ENCODE data around the gene RPP30. TPM values are rescaled to one million over a fixed set of nuclear protein-coding genes. Genes with fewer than 3 reads are reported as not detected.

Gene RPP30
- total RNA-seq, 1 experiment from 2014 or later, result 32.4 TPM

GRCh38 chr10:90929179-90929578 lies 57.4 kb downstream of the RPP30 start:
- H3K27me3 ChIP-seq (ENCODE audit: insufficient read depth, low read depth), result no peaks in the 10 kb centered on the region
- H3K36me3 ChIP-seq (ENCODE audit: low read depth), result no peaks in the 10 kb centered on the region
- no TSS peak for BruUV-seq (replicated peaks)
- intact Hi-C loops (cut with micrococcal nuclease; ENCODE audit: unreplicated experiment), result no loop called here
- H3K4me2 ChIP-seq, result peak overlapping the region; percentile 68
- 0 out of 2 replicates have a peak, but pooled peaks cover 8% of the 10 kb centered on the region for H3K9me2 ChIP-seq (ENCODE audit: insufficient read depth)
- ChIA-PET POLR2A (ENCODE audit: unreplicated experiment) (interaction anchor here (0.6 kb wide), 2 partner anchors 18 to 291 kb away, joined by 5 to 12 read pairs; partner anchors contain the start of gene PCGF5), CTCF (no interaction called here)
- no peaks in the 10 kb centered on the region for H4K20me1 ChIP-seq (ENCODE audit: insufficient read depth)
- H3K79me2 ChIP-seq (ENCODE audit: low read depth), result no peaks in the 10 kb centered on the region
- H3K27ac ChIP-seq, result peak overlapping the region; percentile 93
- DNase-seq, result peak in 1 of 2 experiments; percentile 4
- H3K9me3 ChIP-seq (ENCODE audit: insufficient read depth, low read depth), result no peaks in the 10 kb centered on the region
- TF ChIP-seq EZH2 (IDR thresholded peaks at IDR 0.05; ENCODE audit: low read depth) (no peak), CTCF (conservative IDR thresholded peaks at IDR 0.05) (no peak)
- H3K4me1 ChIP-seq (replicated peaks; ENCODE audit: insufficient read depth), result peaks cover 48% of the 10 kb centered on the region
- peaks cover 52% of the 10 kb centered on the region for H3F3A ChIP-seq (ENCODE audit: insufficient read depth, low read depth)
- H2AFZ ChIP-seq, result no peak overlapping the region
- no peak overlapping the region for H3K4me3 ChIP-seq

- H3K9me2 ChIP-seq (ENCODE audit: insufficient read depth), result 0 out of 2 replicates have a peak, but pooled peaks cover 8% of the 10 kb centered on the region
- H3K79me2 ChIP-seq (ENCODE audit: low read depth), result no peaks in the 10 kb centered on the region
- peak overlapping the region; percentile 23; the same call in 1 of the 2 replicates for H3K4me3 ChIP-seq
- peaks cover 52% of the 10 kb centered on the region for H3F3A ChIP-seq (ENCODE audit: insufficient read depth, low read depth)
- peak overlapping the region; percentile 68 for H3K4me2 ChIP-seq
- intact Hi-C loops (cut with micrococcal nuclease; ENCODE audit: unreplicated experiment), result loop anchor here (1.0 to 10.0 kb wide), 3 partner anchors 9 to 685 kb away; partner anchors contain the start of gene ANKRD1
- peaks cover 48% of the 10 kb centered on the region for H3K4me1 ChIP-seq (replicated peaks; ENCODE audit: insufficient read depth)
- H2AFZ ChIP-seq, result no peak overlapping the region; the same call in 1 of the 2 replicates
- H4K20me1 ChIP-seq (ENCODE audit: insufficient read depth), result no peaks in the 10 kb centered on the region
- POLR2A ChIA-PET (ENCODE audit: unreplicated experiment), result interaction anchor here (0.6 to 1.0 kb wide), 5 partner anchors 9 to 290 kb away, joined by 5 to 16 read pairs (median 12); partner anchors contain the start of genes ANKRD1 and PCGF5
- H3K27ac ChIP-seq, result peak overlapping the region; percentile 93
- BruUV-seq (replicated peaks), result TSS peak; percentile 95
- no peaks in the 10 kb centered on the region for H3K27me3 ChIP-seq (ENCODE audit: insufficient read depth, low read depth)
- no peak for TF ChIP-seq EZH2 (IDR thresholded peaks at IDR 0.05; ENCODE audit: low read depth)
- TF ChIP-seq CTCF (conservative IDR thresholded peaks at IDR 0.05), result no peak
- CTCF ChIA-PET, result interaction anchor here (0.6 to 0.9 kb wide), 2 partner anchors 18 to 19 kb away, joined by 3 read pairs; no protein-coding TSS in a partner anchor
- peak; percentile 64 to 91 for DNase-seq
- H3K9me3 ChIP-seq (ENCODE audit: insufficient read depth, low read depth), result no peaks in the 10 kb centered on the region
- H3K36me3 ChIP-seq (ENCODE audit: low read depth), result no peaks in the 10 kb centered on the region
These were observed 58.5 kb downstream of the RPP30 start for GRCh38 chr10:90930070-90930837.

GRCh38 chr10:90930971-90931871 lies 59.4 kb downstream of the RPP30 start:
- Histone ChIP-seq H3F3A (ENCODE audit: insufficient read depth, low read depth) (peaks cover 52% of the 10 kb centered on the region), H4K20me1 (ENCODE audit: insufficient read depth) (no peaks in the 10 kb centered on the region), H3K9me2 (ENCODE audit: insufficient read depth) (0 out of 2 replicates have a peak, but pooled peaks cover 8% of the 10 kb centered on the region), H2AFZ (no peak overlapping the region; the same call in 1 of the 2 replicates), H3K36me3 (ENCODE audit: low read depth) (no peaks in the 10 kb centered on the region), H3K9me3 (ENCODE audit: insufficient read depth, low read depth) (no peaks in the 10 kb centered on the region), H3K79me2 (ENCODE audit: low read depth) (no peaks in the 10 kb centered on the region), H3K27me3 (ENCODE audit: insufficient read depth, low read depth) (no peaks in the 10 kb centered on the region), H3K4me1 (replicated peaks; ENCODE audit: insufficient read depth) (peaks cover 48% of the 10 kb centered on the region), H3K4me2 (peak overlapping the region; percentile 68), H3K27ac (peak overlapping the region; percentile 93), H3K4me3 (peak overlapping the region; percentile 7; the same call in 1 of the 2 replicates)
- peak; percentile 77 to 96 for DNase-seq
- BruUV-seq (replicated peaks), result TSS peak; percentile 68
- intact Hi-C loops (cut with micrococcal nuclease; ENCODE audit: unreplicated experiment), result loop anchor here (1.0 to 10.0 kb wide), 4 partner anchors 10 to 684 kb away; partner anchors contain the start of gene ANKRD1
- POLR2A ChIA-PET (ENCODE audit: unreplicated experiment), result interaction anchor here (0.6 to 1.0 kb wide), 3 partner anchors 29 to 837 kb away, joined by 3 to 13 read pairs (median 6); no protein-coding TSS in a partner anchor
- CTCF ChIA-PET, result interaction anchor here (0.6 kb wide), 1 partner anchor 19 kb away, joined by 3 read pairs; no protein-coding TSS in a partner anchor
- TF ChIP-seq CTCF (conservative IDR thresholded peaks at IDR 0.05) (no peak), EZH2 (IDR thresholded peaks at IDR 0.05; ENCODE audit: low read depth) (no peak)

Data from PC-9 (cell line).